Measurements from ENCODE around the gene EIF1AD. TPM values are rescaled to one million over a fixed set of nuclear protein-coding genes. Genes with fewer than 3 reads are reported as not detected.

The EIF1AD gene
- total RNA-seq, 2 experiments from 2014 or later: 51.1 to 63.2 TPM

Other genes with a start within 250 kb of the EIF1AD start
- 10.2 and 12.9 TPM in 2 replicates for gene AP5B1, start 221.2 kb downstream of the EIF1AD start, total RNA-seq (2014; rRNA removed; shearing (Covaris generic))
- 23.9 and 25.6 TPM in 2 replicates for gene AP5B1, start 221.2 kb downstream of the EIF1AD start, total RNA-seq (2022)
- 0.15 TPM in 1 of 2 replicates, not detected in the other for gene OVOL1, start 215.1 kb downstream of the EIF1AD start, total RNA-seq (2014; rRNA removed; shearing (Covaris generic))
- gene OVOL1, start 215.1 kb downstream of the EIF1AD start, total RNA-seq (2022): not detected in 2 replicates
- not detected in 2 replicates for gene SNX32, start 168.2 kb downstream of the EIF1AD start, total RNA-seq (2014; rRNA removed; shearing (Covaris generic))
- gene SNX32, start 168.2 kb downstream of the EIF1AD start, total RNA-seq (2022): not detected in 2 replicates
- 1,019 and 1,146 TPM in 2 replicates for gene CFL1, start 144.0 kb downstream of the EIF1AD start, total RNA-seq (2014; rRNA removed; shearing (Covaris generic))
- 1,064 and 1,119 TPM in 2 replicates for gene CFL1, start 144.0 kb downstream of the EIF1AD start, total RNA-seq (2022)
- 110 and 130 TPM in 2 replicates for gene MUS81, start 141.7 kb downstream of the EIF1AD start, total RNA-seq (2014; rRNA removed; shearing (Covaris generic))
- gene MUS81, start 141.7 kb downstream of the EIF1AD start, total RNA-seq (2022): 94.2 and 102 TPM in 2 replicates
- 6.1 and 7.2 TPM in 2 replicates for gene EFEMP2, start 129.4 kb downstream of the EIF1AD start, total RNA-seq (2014; rRNA removed; shearing (Covaris generic))
- 7.6 and 8.9 TPM in 2 replicates for gene EFEMP2, start 129.4 kb downstream of the EIF1AD start, total RNA-seq (2022)
- not detected in 2 replicates for gene CTSW, start 122.3 kb downstream of the EIF1AD start, total RNA-seq (2014; rRNA removed; shearing (Covaris generic))
- not detected in 2 replicates for gene CTSW, start 122.3 kb downstream of the EIF1AD start, total RNA-seq (2022)
- 133 and 184 TPM in 2 replicates for gene FIBP, start 113.7 kb downstream of the EIF1AD start, total RNA-seq (2014; rRNA removed; shearing (Covaris generic))
- gene FIBP, start 113.7 kb downstream of the EIF1AD start, total RNA-seq (2022): 89.4 and 97.3 TPM in 2 replicates
- 72.7 and 76.7 TPM in 2 replicates for gene CCDC85B, start 111.5 kb downstream of the EIF1AD start, total RNA-seq (2014; rRNA removed; shearing (Covaris generic))
- 49.0 and 64.1 TPM in 2 replicates for gene CCDC85B, start 111.5 kb downstream of the EIF1AD start, total RNA-seq (2022)
- gene FOSL1, start 101.8 kb downstream of the EIF1AD start, total RNA-seq (2014; rRNA removed; shearing (Covaris generic)): 0.88 TPM in 1 of 2 replicates, not detected in the other
- gene FOSL1, start 101.8 kb downstream of the EIF1AD start, total RNA-seq (2022): 0.52 TPM in 1 of 2 replicates, not detected in the other
- 10.7 and 11.7 TPM in 2 replicates for gene C11orf68, start 83.1 kb downstream of the EIF1AD start, total RNA-seq (2014; rRNA removed; shearing (Covaris generic))
- gene C11orf68, start 83.1 kb downstream of the EIF1AD start, total RNA-seq (2022): 26.2 and 28.1 TPM in 2 replicates
- 93.2 and 110 TPM in 2 replicates for gene DRAP1, start 82.7 kb downstream of the EIF1AD start, total RNA-seq (2014; rRNA removed; shearing (Covaris generic))
- gene DRAP1, start 82.7 kb downstream of the EIF1AD start, total RNA-seq (2022): 68.2 and 81.2 TPM in 2 replicates
- gene TSGA10IP, start 56.7 kb downstream of the EIF1AD start, total RNA-seq (2014; rRNA removed; shearing (Covaris generic)): not detected in 2 replicates
- not detected in 2 replicates for gene TSGA10IP, start 56.7 kb downstream of the EIF1AD start, total RNA-seq (2022)
- gene SART1, start 40.4 kb downstream of the EIF1AD start, total RNA-seq (2014; rRNA removed; shearing (Covaris generic)): 50.4 and 93.8 TPM in 2 replicates
- gene SART1, start 40.4 kb downstream of the EIF1AD start, total RNA-seq (2022): 55.5 and 57.8 TPM in 2 replicates
- gene BANF1, start 346 bp upstream of the EIF1AD start, total RNA-seq (2014; rRNA removed; shearing (Covaris generic)): 70.6 and 82.2 TPM in 2 replicates
- gene BANF1, start 346 bp upstream of the EIF1AD start, total RNA-seq (2022): 317 and 327 TPM in 2 replicates
- not detected in 2 replicates for gene CST6, start 9.9 kb upstream of the EIF1AD start, total RNA-seq (2014; rRNA removed; shearing (Covaris generic))
- not detected in 2 replicates for gene CST6, start 9.9 kb upstream of the EIF1AD start, total RNA-seq (2022)
- gene CATSPER1, start 24.3 kb upstream of the EIF1AD start, total RNA-seq (2014; rRNA removed; shearing (Covaris generic)): not detected in 2 replicates
- gene CATSPER1, start 24.3 kb upstream of the EIF1AD start, total RNA-seq (2022): not detected in 2 replicates
- gene GAL3ST3, start 47.0 kb upstream of the EIF1AD start, total RNA-seq (2014; rRNA removed; shearing (Covaris generic)): not detected in 2 replicates
- gene GAL3ST3, start 47.0 kb upstream of the EIF1AD start, total RNA-seq (2022): not detected in 2 replicates
- gene SF3B2, start 50.2 kb upstream of the EIF1AD start, total RNA-seq (2014; rRNA removed; shearing (Covaris generic)): 185 and 191 TPM in 2 replicates
- gene SF3B2, start 50.2 kb upstream of the EIF1AD start, total RNA-seq (2022): 251 and 260 TPM in 2 replicates
- 21.2 and 23.7 TPM in 2 replicates for gene PACS1, start 68.1 kb upstream of the EIF1AD start, total RNA-seq (2014; rRNA removed; shearing (Covaris generic))
- gene PACS1, start 68.1 kb upstream of the EIF1AD start, total RNA-seq (2022): 50.5 and 52.5 TPM in 2 replicates

All from OCI-LY7 (cell line).